Activated naive CD4-positive, alpha-beta T cell (primary cell): Measurements from ENCODE around the gene FOXQ1.

Experiments
- DNase-seq, 4 experiments: peaks; one replicate each; lab custom pipeline; 2025; lab: John Stamatoyannopoulos, UW

FOXQ1 gene, protein sequence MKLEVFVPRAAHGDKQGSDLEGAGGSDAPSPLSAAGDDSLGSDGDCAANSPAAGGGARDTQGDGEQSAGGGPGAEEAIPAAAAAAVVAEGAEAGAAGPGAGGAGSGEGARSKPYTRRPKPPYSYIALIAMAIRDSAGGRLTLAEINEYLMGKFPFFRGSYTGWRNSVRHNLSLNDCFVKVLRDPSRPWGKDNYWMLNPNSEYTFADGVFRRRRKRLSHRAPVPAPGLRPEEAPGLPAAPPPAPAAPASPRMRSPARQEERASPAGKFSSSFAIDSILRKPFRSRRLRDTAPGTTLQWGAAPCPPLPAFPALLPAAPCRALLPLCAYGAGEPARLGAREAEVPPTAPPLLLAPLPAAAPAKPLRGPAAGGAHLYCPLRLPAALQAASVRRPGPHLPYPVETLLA

DNA sequence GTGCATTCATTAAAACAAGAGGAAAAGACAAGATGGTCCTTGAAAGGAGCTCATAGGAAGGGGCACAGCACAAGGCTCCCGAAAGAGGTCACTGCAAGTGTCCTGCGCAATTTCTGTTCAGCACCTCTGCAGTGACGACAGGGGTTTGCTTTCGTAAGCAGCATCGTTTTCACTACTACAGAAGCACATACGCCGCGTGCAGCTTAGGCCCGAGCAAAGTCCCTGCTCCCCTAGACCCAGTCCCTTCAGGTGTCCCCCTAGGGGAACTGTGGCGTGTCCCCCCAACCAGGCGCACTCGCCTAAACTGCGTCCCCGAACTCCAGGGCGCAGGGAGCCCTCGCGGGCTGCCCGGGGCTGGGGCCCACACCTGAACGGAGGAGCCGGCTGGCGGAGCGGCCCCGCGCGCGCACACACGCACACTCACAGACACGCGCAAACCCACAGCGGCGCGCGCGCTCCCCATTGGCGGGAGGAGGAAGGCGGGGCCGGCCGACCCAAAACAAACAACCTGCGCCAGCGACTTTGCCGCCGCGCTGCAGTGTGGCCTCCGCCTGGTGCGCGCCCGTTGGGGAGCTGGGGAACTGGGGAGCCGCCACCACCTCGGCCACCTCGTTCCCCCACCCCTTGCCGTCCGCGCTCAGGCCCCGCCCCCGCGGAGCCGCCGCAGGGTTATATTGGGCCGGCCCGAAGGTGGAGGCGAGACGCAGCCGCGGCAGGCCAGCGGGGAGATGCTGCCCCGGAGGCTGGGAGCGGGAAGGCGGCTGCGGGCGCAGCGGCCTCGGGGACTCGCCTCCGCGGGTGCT lies at the start of gene FOXQ1:
Gene FOXQ1, plus strand, starts transcription at position 699 of the 803 bp plus-strand sequence. CDS start 607 bp downstream, outside the sequence.
- no peak for DNase-seq

DNA sequence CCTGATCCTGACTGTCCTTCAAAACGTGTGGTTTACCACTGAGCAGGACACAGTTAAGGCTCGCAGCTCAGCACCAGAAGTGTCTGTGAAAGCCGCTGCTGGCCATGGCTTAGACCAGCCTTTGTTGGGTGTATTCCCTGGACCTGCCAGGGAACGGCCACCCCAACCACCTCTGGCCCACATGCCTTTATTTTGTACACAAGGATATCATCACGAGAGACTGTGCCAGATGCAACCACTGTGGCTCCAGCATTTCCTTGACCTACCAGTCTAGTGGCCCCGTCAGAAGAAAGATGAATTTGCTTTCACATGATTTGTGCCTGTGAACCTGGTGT lies 49.2 kb upstream of the FOXQ1 start:
- no peak for DNase-seq

DNA sequence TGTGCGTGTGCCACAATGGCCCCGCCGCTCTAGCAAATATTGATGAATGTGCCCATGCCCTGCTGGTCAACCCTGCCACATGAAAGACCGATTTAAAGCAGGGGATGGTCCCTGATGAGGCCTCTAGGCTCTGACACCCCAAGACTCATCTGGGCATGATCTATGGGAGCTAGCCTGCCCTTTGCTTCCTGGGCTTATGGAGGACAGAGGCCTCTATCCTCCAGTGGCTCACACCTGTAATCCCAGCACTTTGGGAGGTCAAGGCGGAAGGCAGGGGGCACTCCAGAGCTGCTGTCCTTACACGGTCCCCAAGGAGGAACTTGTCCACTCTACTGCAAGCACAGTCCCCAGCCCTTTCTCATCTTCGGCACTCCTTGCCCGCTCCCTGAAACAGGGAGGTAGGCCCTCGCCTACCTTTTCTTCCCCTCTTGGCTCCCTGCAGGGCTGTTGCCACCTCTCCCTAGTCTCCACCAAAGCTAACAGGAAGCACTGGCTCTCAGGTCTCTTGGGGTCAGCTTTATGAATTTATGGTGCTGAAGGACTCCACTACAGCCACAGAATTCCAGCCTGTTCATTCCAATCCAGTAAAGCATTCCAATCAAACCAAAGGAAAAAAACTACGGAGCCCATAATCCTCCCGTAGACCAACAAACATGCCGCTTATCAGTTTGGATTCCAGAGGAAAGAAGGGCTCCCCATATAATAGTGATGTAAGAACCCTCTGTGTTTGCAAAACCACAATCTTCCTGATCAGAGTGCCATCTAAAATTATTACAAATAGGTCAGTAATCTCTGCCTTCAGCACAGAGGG lies 48.7 kb upstream of the FOXQ1 start:
- no peak for DNase-seq

DNA sequence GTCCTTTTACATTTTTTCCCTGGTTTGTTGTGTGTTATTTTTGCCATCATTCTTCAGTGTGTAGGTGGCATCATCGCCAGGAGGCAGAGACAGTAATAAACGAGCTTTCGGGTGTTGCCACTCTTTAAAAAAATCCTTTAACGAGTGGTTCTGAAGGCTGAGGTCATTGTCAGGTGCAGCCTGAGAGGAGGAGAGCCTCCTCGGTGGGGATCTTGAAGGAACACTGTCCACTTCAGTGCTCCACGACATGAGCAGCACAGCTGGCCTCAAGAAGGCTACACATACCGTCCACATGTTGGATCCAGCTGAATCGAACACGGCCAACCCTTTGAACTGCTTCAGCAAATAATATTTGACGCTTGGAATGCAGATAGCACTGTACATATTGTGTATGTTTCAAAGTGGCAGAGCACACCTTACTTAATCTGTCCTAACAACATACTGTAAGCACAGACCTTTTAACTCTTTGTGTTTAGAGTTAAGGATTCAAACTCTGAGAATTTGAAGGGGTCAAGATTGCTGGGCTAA lies 48.0 kb upstream of the FOXQ1 start:
- no peak for DNase-seq

DNA sequence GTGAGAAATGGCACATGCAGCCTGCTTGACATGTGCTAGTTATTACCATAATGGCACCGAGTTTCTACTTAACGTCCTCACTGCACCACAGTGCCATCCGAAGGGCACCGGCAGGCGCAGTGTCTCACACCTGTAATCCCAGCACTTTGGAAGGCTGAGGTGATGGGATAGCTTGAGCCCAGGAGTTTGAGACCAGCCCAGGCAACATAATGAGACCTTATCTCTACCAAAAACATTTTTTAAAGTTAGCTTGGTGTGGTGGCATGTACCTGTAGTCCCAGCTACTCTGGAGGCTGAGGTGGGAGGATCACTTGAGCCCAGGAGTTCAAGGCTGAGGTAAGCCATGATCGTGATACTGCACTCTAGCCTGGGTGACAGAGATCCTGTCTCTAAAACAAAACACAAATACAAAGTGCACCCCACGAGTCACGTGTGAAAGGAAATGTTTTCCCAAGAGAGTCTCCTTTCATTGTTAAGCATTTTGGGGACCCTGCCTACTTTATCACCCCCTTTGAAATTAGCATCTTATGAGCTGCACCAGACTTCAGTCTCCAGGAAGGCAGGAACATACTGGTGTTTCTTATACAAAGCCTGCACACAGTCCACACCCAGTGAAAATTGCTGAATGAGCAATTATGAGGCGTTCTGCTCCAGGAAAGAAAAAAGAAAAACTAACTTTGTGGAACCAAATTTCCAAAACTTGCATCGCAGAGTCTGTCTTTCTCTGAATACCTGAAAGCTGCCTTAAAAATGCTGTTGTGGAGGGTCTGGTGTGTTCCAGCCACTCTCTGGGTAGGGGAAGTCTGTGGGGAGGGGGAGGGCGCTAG lies 47.1 kb upstream of the FOXQ1 start:
- DNase-seq, result no peak

DNA sequence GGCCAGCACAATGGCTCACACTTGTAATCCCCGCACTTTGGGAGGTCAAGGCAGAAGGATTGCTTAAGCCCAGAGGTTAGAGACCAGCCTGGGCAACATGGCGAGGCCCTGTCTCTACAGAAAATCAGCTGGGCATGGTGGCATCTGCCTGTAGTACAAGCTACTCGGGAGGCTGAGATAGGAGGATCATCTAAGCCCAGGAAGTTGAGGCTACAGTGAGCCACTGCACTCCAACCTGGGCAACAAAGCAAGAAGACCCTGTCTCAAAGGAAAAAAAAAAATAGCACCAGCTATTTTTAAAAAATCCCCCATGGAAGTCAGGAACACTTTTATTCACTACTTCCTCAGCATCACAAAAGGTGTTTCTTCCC lies 45.2 kb upstream of the FOXQ1 start:
- DNase-seq, result no peak

DNA sequence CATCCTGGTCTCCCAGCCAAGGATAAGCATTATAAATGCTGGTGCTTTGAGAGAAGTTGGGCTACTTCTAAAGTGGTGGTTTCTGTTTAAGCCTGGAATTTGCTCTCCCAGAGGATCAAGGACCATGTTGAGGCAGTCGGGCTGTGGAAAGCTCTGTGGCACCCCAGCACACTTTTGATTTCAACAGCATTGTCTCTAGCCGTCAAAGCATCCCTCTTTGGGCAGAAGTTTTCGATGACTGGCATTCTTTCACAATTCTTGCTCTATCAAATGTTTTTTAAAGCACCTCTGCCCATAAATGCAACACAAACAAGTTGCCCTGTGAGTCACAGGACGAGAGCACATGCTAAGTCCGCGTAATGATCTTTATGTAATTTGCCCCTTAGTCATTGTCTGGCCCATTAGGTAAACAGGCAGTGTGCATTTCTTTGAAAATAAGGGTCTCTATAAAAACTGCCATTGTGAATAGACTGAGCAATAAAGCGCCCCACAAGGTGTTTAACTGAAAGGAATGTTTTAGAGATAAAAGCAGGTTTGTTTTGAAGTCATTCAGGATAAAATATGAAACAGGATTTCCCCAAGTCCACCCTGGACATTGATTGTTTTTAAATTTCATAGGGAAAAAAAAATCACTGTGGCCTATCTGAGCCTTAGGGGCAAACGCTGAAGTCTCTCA lies 44.7 kb upstream of the FOXQ1 start:
- no peak for DNase-seq

DNA sequence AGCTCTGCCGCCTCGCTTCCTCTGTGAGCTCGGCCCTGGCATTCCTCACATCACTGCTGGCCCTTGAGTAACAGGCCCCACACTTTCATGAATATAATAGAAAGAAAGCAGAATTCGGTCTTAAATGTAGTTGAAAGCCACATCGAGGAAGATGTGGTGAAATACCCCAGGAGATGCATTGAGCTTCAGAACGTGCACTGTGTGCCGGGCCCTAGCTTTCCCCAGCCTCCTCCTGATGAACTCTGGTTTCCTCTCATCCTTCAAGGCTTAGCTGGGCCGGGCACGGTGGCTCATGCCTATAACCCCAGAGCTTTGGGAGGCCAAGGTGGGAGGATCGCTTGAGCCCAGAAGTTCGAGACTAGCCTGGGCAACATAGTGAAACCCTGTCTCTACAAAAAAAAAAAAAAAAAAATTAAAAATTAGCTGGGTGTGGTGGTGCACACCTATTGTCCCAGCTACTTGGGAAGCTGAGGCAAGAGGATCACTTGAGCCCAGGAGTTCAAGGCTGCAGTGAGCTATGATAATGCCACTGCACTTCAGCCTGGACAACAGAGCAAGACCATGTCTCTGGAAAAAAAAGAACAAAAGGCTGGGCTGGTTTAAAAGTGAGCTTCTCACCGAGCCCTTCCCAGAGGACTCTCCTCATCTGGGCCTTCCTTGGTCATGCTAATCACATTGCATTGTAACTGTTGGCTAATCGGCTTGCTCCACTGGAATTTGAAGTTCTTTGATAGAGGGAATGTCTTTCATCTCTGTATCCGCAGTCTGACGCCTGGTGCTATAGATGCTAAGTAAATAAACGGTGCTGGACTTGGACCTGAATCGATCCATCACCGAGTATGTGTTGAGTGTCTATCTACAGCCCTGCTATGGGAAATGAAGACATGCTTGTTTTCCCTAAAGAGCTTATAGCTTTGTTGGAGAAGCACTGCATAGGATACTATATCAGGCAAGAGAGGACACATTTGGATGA lies 43.8 kb upstream of the FOXQ1 start:
- no peak for DNase-seq

DNA sequence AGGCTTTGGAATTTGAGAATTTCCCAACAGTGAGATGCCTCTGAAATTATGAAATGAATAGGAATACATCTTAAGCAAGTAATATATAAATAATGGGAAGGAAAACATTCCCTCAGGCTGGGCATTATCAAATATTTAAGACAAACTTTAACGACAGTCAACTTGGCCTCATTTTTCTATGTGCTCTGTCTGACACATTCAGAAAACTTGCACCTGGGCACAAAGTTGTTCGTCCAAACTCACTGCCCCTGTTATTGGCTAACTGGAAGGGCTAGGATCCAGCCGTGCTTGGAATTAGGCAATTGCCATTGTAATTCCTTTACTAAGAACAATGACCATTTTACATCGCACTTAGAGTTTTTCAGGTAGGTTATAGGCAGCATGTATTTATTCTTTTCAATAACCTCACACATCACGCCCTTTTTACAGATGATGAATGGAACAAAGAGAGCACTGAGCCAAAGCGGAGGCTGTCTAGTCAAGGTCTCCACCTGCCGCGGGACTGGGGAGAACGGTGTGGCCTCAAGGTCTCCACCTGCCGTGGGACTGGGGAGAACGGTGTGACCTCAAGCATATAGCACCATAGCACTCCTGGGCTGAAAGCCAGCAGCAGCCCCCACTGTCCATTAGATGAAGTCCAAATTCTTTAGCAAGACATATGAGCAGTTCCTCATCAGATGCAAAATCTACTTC lies 40.7 kb upstream of the FOXQ1 start:
- DNase-seq, result no peak

DNA sequence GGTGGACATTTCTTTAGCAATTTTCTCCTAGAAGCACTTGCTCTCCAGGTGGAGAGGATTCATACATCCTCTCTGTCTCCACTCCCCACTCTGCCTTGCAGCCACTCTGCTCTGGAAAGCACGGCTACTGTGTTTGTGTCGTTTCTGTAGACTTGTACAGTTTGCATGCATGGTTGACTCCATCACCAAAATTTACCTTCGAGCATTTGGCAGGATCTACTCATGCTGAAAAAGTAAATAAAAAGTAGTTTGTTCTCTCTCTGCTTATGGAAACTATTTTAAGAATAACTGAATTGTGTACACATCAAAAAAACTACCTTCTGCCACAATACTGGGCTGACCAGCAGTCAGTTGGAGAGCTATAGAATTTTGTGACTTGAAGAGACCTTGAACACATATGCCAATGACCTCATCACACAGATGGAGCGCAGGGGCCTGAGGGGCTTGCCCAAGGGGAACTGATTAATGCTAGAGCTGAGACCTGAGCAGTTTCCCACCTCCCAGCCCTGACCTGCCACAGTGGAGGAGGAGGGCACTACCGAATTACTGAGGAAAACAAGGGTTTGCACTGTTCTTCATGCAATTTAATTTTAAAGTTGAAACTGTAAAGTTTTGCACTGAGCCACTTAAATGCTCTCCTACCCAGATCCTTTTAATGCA lies 33.7 kb upstream of the FOXQ1 start:
- no peak for DNase-seq

DNA sequence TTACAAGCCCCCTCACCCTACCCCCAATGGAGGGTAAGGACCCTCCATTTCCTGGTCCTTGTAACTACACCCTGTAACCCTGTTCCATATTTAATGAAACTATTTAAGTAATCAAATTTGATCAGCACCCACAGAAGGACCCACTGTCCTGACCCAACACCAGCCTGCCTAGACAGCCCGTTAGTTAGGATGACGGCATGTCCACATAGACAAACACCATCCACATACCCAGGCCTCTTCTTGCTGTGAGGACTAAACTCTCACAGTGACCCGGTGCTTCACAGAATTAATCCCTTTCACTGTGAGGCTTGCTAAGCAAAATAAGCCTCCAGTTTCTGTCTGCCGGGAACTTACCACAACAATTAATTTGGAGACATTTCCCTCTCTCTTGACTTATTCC lies 32.8 kb upstream of the FOXQ1 start:
- DNase-seq, result no peak

DNA sequence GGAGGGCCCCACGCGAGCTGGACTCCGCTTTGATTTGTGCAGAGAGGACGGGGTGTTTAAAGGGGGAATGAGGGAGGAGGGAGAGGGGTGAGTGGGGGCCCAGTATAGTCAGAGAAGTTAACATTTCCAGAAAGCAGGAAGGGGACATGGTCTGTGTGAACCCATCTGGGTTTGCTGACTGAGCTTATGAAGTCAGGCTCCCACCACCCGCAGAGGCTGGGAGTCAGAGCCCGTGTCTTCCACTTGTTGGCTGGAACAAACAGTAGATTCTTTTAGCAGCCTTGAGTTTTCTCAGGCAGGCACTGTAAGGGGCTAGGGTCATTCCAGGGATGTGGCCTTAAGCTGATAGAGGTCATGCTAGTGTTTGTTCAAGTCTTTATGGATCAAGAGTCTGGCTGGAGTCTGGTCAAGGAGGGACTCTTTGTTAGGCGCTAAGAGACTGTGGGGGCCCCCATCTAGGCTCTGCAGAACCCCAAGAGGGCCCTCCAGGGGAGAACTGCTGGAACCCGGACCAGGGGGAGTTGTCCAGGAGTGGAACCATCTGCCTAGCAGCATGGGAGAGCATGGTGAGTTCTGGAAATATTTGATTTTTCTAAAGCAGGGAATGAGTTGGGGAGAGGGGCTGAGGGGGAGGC lies 31.1 kb upstream of the FOXQ1 start:
- DNase-seq, result no peak

DNA sequence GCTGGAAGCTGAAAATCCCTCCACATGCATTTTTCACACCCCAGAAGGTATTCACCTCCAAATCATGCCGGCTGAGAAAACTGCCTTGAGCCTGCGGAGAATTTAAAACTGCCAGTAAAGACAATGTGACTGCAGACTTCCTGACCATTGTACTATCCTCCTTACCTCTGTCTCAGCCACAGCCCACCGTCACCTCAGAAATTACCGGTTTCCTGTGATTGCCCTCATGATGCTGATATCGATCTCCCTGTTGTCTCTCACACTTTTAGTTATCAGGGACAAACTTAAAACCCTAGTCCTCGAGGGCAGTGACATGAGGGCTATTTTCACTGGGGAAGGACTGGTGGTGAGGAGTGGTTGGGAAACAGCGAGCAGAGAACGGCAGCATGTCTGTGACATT lies 30.2 kb upstream of the FOXQ1 start:
- no peak for DNase-seq

DNA sequence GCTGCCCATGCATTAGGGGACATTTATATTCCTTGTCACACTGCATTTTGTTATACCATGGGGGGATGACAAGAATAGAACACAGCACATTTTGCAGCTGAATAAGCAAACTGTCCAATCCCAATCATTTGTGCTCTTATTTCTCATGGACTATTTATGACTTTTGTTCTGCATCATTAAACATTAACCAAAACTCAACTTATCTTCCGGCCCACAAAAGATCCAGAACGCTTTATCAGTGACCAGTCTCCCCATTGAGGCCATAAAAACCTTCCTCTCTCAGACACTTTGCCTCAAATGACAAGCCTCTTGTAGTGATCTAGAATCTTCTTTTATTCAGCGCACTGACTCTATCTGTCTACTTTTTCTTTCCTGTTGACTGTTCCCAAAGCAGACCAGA lies 28.4 kb upstream of the FOXQ1 start:
- DNase-seq, result no peak

DNA sequence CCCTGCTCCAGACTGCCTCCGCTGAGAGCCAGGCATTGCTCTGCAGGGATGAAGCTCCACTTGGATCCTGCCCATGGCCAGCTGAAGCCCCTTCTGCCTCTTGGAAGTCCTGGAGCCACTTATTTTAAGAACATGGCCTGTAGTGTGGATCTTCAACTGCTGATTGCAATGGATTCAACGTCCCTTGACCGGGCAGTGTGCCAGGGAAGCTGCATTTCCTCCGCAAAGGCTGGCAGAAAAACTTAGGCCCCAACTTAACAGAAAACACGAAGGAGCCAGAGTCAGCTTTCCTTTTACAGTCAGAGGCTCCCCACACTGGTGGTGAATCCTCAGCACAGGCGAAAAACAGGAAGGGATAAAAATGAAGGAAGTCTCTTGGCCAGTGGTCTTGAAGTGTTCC lies 26.3 kb upstream of the FOXQ1 start:
- DNase-seq, result no peak

DNA sequence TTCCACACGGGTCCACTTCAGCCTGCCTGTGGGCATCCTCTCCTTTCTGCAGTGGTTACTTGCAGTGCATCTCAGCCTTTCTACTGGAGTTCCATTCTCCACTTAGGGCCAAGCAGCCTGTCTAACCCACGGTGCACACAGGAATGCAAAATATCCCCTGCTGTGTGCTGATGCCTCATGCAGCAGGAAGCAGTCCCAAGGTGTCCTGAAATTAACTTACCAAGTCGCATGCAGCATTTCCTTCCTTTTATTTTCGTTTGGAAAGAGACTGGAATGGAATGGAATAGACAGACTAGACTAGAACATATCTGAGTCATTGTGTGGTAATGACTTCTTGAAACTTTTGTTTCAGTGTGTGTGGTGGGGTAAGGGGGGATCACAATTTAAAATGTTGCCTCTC lies 25.9 kb upstream of the FOXQ1 start:
- DNase-seq, result no peak

DNA sequence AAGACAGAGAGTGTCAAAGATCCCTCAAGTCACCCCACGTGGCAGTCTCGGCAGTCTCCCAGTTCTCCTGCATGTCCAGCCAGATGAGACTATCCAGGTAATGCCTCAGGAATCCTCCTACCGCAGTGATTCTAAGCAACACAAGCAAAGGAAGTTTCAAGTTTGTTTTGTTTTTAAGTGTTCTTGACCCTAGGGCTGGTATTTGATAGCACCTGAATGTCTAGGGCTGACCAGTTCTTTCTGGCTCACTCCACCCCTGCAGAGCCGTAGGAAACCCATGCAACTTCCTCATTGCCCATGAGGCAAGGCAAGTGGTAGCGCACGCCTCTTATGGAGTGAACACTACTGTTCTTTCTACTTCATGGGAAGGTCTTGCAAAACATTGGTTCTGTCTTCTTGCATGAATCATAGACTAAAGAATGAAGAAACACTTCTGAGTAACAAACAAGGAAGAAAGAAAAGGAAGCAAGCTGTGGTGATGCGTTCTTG lies 24.8 kb upstream of the FOXQ1 start:
- DNase-seq, result no peak

DNA sequence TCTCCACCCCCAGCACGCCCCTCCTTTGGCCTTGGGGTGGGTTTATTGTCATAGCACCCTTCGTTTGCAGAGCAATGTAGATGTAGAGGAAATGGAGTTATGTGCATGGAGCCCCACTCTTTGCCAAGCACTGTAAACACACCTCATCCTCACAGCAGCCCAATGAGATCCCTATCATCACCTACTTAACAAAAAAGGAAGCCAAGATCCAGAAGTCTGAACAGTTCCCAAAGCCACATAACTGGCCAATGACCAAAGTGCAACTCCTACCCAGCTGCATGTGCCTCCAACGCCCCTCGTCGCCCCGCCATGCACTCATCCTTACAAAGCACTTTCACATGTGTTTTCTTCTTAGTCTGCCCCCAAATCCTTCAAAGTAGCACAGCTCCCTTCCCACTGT lies 21.8 kb upstream of the FOXQ1 start:
- no peak for DNase-seq
